ENCODE measurements around the gene CDCA4. TPM values are rescaled to one million over a fixed set of nuclear protein-coding genes. Genes with fewer than 3 reads are reported as not detected.

Gene CDCA4
- total RNA-seq, 1 donor from 2014 or later: 2.0 TPM

- Histone ChIP-seq H3K9me3 (replicated peaks) (no peaks in the 10 kb centered on the region), H3K4me1 (peaks cover 75% of the 10 kb centered on the region), H3K27me3 (ENCODE audit: low read depth) (peaks cover 45% of the 10 kb centered on the region), H3K4me3 (peak overlapping the region; percentile 42), H3K27ac (replicated peaks) (peak overlapping the region; percentile 86), H3K36me3 (no peaks in the 10 kb centered on the region)
- intact Hi-C loops (cut with micrococcal nuclease): loop anchor here (10.0 kb wide), 1 partner anchor 64 kb away; no protein-coding TSS in a partner anchor
- no peak for TF ChIP-seq CTCF (IDR thresholded peaks at IDR 0.05; ENCODE audit: borderline replicate concordance)
- DNase-seq: peak; percentile 64
These were observed 50.4 kb downstream of the CDCA4 start for GRCh38 chr14:104970231-104971068.

GRCh38 chr14:104969741-104970230 lies 51.1 kb downstream of the CDCA4 start:
- Histone ChIP-seq H3K27ac (replicated peaks) (peak overlapping the region; percentile 86), H3K9me3 (replicated peaks) (no peaks in the 10 kb centered on the region), H3K36me3 (no peaks in the 10 kb centered on the region), H3K27me3 (ENCODE audit: low read depth) (peaks cover 39% of the 10 kb centered on the region), H3K4me1 (peaks cover 68% of the 10 kb centered on the region), H3K4me3 (peak overlapping the region; percentile 42)
- TF ChIP-seq CTCF (IDR thresholded peaks at IDR 0.05; ENCODE audit: borderline replicate concordance): no peak
- no peak for DNase-seq
- intact Hi-C loops (cut with micrococcal nuclease): loop anchor here (10.0 kb wide), 1 partner anchor 65 kb away; no protein-coding TSS in a partner anchor

- H3K27me3 ChIP-seq (ENCODE audit: low read depth): peaks cover 35% of the 10 kb centered on the region
- H3K27ac ChIP-seq (replicated peaks): peak overlapping the region; percentile 83
- peaks cover 58% of the 10 kb centered on the region for H3K4me1 ChIP-seq
- intact Hi-C loops (cut with micrococcal nuclease): no loop called here
- no peaks in the 10 kb centered on the region for H3K36me3 ChIP-seq
- no peaks in the 10 kb centered on the region for H3K9me3 ChIP-seq (replicated peaks)
- H3K4me3 ChIP-seq: peak overlapping the region; percentile 60
- DNase-seq: no peak
- no peak for TF ChIP-seq CTCF (IDR thresholded peaks at IDR 0.05; ENCODE audit: borderline replicate concordance)
These were observed 52.1 kb downstream of the CDCA4 start for GRCh38 chr14:104968541-104969401.

GRCh38 chr14:104968153-104968527 lies 52.7 kb downstream of the CDCA4 start:
- intact Hi-C loops (cut with micrococcal nuclease): no loop called here
- TF ChIP-seq CTCF (IDR thresholded peaks at IDR 0.05; ENCODE audit: borderline replicate concordance): no peak
- peak overlapping the region; percentile 60 for H3K4me3 ChIP-seq
- H3K9me3 ChIP-seq (replicated peaks): no peaks in the 10 kb centered on the region
- peaks cover 35% of the 10 kb centered on the region for H3K27me3 ChIP-seq (ENCODE audit: low read depth)
- peak overlapping the region; percentile 83 for H3K27ac ChIP-seq (replicated peaks)
- H3K36me3 ChIP-seq: no peaks in the 10 kb centered on the region
- peak; percentile 82 for DNase-seq
- peaks cover 52% of the 10 kb centered on the region for H3K4me1 ChIP-seq

GRCh38 chr14:104967386-104968152 lies 53.3 kb downstream of the CDCA4 start:
- TF ChIP-seq CTCF (IDR thresholded peaks at IDR 0.05; ENCODE audit: borderline replicate concordance): no peak
- H3K9me3 ChIP-seq (replicated peaks): no peaks in the 10 kb centered on the region
- H3K36me3 ChIP-seq: no peaks in the 10 kb centered on the region
- intact Hi-C loops (cut with micrococcal nuclease): no loop called here
- H3K27me3 ChIP-seq (ENCODE audit: low read depth): peaks cover 35% of the 10 kb centered on the region
- H3K4me1 ChIP-seq: peaks cover 46% of the 10 kb centered on the region
- peak overlapping the region; percentile 83 for H3K27ac ChIP-seq (replicated peaks)
- peak; percentile 56 for DNase-seq
- peak overlapping the region; percentile 60 for H3K4me3 ChIP-seq
